C4-2B (cell line): ENCODE results near the gene KDM1B.

Experiments used
- H3K27ac ChIP-seq: fragments of 450-650 bp; 2 replicates; pipeline ENCODE4 v1.5.1; 2017
- CTCF ChIP-seq: fragments of 450-650 bp; conservative IDR thresholded peaks from 2 replicates; pipeline ENCODE4 v1.5.1; 2017; ENCODE audit warnings: mild to moderate bottlenecking
- ZFX ChIP-seq: fragments of 450-650 bp; IDR thresholded peaks from 2 replicates; pipeline ENCODE4 v1.6.1; 2017

KDM1B gene

GRCh38 chr6:18182568-18182967, 27.3 kb downstream of the KDM1B start:
- TF ChIP-seq ZFX (no peak), CTCF (no peak)
- no peak overlapping the region for H3K27ac ChIP-seq

- TF ChIP-seq ZFX (no peak), CTCF (no peak)
- H3K27ac ChIP-seq, result no peak overlapping the region
Observed at GRCh38 chr6:18183766-18184165, 28.5 kb downstream of the KDM1B start.

GRCh38 chr6:18185624-18186023, 30.4 kb downstream of the KDM1B start:
- TF ChIP-seq ZFX, result no peak
- no peak for TF ChIP-seq CTCF
- H3K27ac ChIP-seq, result peak overlapping the region; percentile 64; the same call in 1 of the 2 replicates

GRCh38 chr6:18186033-18186432, 30.8 kb downstream of the KDM1B start:
- TF ChIP-seq CTCF, result no peak
- no peak for TF ChIP-seq ZFX
- H3K27ac ChIP-seq, result peak overlapping the region; percentile 64; the same call in 1 of the 2 replicates

GRCh38 chr6:18186540-18187250, 31.5 kb downstream of the KDM1B start:
- peak overlapping the region; percentile 64; the same call in 1 of the 2 replicates for H3K27ac ChIP-seq
- TF ChIP-seq ZFX, result no peak
- no peak for TF ChIP-seq CTCF

GRCh38 chr6:18187701-18188100, 32.5 kb downstream of the KDM1B start:
- no peak overlapping the region for H3K27ac ChIP-seq
- no peak for TF ChIP-seq CTCF
- no peak for TF ChIP-seq ZFX

- no peak overlapping the region for H3K27ac ChIP-seq
- TF ChIP-seq ZFX (no peak), CTCF (no peak)
Observed at GRCh38 chr6:18189196-18189595, 34.0 kb downstream of the KDM1B start.
